H1 (cell line): ENCODE data around the gene TWF2. TPM values are rescaled to one million over a fixed set of nuclear protein-coding genes. Genes with fewer than 3 reads are reported as not detected.

Experiments used
- CTCF ChIA-PET: fragments of 300-600 bp; sonication (Branson Sonifier 250); formaldehyde crosslinking; loops from one replicate; lab custom pipeline; 2021; ENCODE audit not compliant: partially characterized antibody; lab: Charles Lee
- POLR2A ChIA-PET: fragments of 300-600 bp; sonication (Branson Sonifier 250); formaldehyde crosslinking; loops from one replicate; lab custom pipeline; 2021; ENCODE audit warnings: inconsistent platforms; ENCODE audit not compliant: partially characterized antibody; lab: Charles Lee
- DNase-seq, 2 experiments: peaks; one replicate each; pipeline versions ENCODE4 v3.0.0 to v3.0.0-alpha.2; 2010 to 2022; ENCODE audit warnings: low spot score in 2 of 2, low read depth in 1 of 2, mixed read lengths in 1 of 2
- FAIRE-seq: peaks from 2 replicates; lab custom pipeline; 2011; peaks lifted over from hg19 to GRCh38; lab: Jason Lieb, UNC
- H2AFZ ChIP-seq: 2 replicates; pipeline ENCODE4 v1.8.1; 2012; ENCODE audit warnings: low read length, inconsistent platforms
- H2AK5ac ChIP-seq: 2 replicates; pipeline ENCODE4 v1.6.1; 2013; ENCODE audit warnings: low read depth, low read length
- H2BK120ac ChIP-seq: replicated peaks from 2 replicates; pipeline ENCODE3; 2013; ENCODE audit warnings: low read depth, low read length, inconsistent platforms
- H2BK12ac ChIP-seq: 2 replicates; pipeline ENCODE4 v1.6.1; 2013; ENCODE audit warnings: low read depth, low read length
- H2BK15ac ChIP-seq: 2 replicates; pipeline ENCODE4 v1.6.1; 2013; ENCODE audit warnings: low read length
- H2BK20ac ChIP-seq: 2 replicates; pipeline ENCODE4 v1.6.1; 2013; ENCODE audit warnings: low read length
- H2BK5ac ChIP-seq: 2 replicates; pipeline ENCODE4 v1.6.1; 2013; ENCODE audit warnings: low read depth, low read length
- H3K14ac ChIP-seq: 2 replicates; pipeline ENCODE4 v1.6.1; 2013; ENCODE audit warnings: inconsistent platforms; ENCODE audit not compliant: insufficient read length
- H3K18ac ChIP-seq: 2 replicates; pipeline ENCODE4 v1.6.1; 2013; ENCODE audit warnings: low read length; ENCODE audit errors: extremely low read depth
- H3K23ac ChIP-seq: 2 replicates; pipeline ENCODE4 v1.6.1; 2013; ENCODE audit warnings: inconsistent platforms; ENCODE audit not compliant: insufficient read length
- H3K23me2 ChIP-seq: 2 replicates; pipeline ENCODE4 v1.6.1; 2013; ENCODE audit warnings: low read depth, low read length
- H3K27ac ChIP-seq: 2 replicates; pipeline ENCODE4 v1.6.1; 2011; ENCODE audit warnings: low read depth, low read length, inconsistent platforms
- H3K27me3 ChIP-seq, 4 experiments: replicated peaks in 1 of 4; 1 replicate in 1 of 4; 2 replicates in 3 of 4; pipeline versions ENCODE4 v1.6.1 to v1.8.1; 2011 to 2013; ENCODE audit warnings: low read length in 3 of 4, mild to moderate bottlenecking in 3 of 4, inconsistent platforms in 2 of 4, mixed read lengths in 2 of 4, moderate library complexity in 1 of 4; ENCODE audit not compliant: control insufficient read depth in 3 of 4, insufficient read depth in 3 of 4; ENCODE audit errors: extremely low read depth in 1 of 4
- H3K36me3 ChIP-seq, 4 experiments: 2 replicates each; pipeline versions ENCODE4 v1.6.1 to v1.8.1; 2011 to 2013; ENCODE audit warnings: mild to moderate bottlenecking in 4 of 4, low read length in 3 of 4, moderate library complexity in 2 of 4, control low read depth in 1 of 4, inconsistent platforms in 1 of 4; ENCODE audit not compliant: insufficient read depth in 4 of 4, control insufficient read depth in 2 of 4
- H3K4ac ChIP-seq: replicated peaks from 2 replicates; pipeline ENCODE3; 2013; ENCODE audit warnings: low read length, low read depth, mixed read lengths, inconsistent platforms; ENCODE audit not compliant: insufficient read length
- H3K4me1 ChIP-seq, 4 experiments: replicated peaks in 1 of 4; 1 replicate in 1 of 4; 2 replicates in 3 of 4; pipeline versions ENCODE4 v1.6.1 to v1.8.1; 2011 to 2013; ENCODE audit warnings: low read length in 3 of 4, inconsistent platforms in 2 of 4, mixed read lengths in 1 of 4; ENCODE audit not compliant: insufficient read depth in 4 of 4, control insufficient read depth in 3 of 4
- H3K4me2 ChIP-seq, 2 experiments: 2 replicates each; pipeline versions ENCODE4 v1.6.1 to v1.8.1; 2011 to 2013; ENCODE audit warnings: low read depth in 2 of 2, low read length in 2 of 2, control low read depth in 1 of 2, inconsistent platforms in 1 of 2, mild to moderate bottlenecking in 1 of 2; ENCODE audit not compliant: insufficient read depth in 1 of 2
- H3K4me3 ChIP-seq, 4 experiments: fragments of 200-600, 300-600 bp in 1 of 4; sonication (generic), shearing (Covaris generic), sonication (Bioruptor Twin) in 1 of 4; 2 replicates each; pipeline versions ENCODE4 v1.5.1 to v1.8.1; 2011 to 2016; ENCODE audit warnings: low read length in 4 of 4, low read depth in 3 of 4, control low read depth in 2 of 4, inconsistent platforms in 2 of 4, mild to moderate bottlenecking in 2 of 4, mixed read lengths in 1 of 4, moderate library complexity in 1 of 4; ENCODE audit not compliant: insufficient read depth in 2 of 4; ENCODE audit errors: extremely low read depth in 1 of 4
- H3K56ac ChIP-seq: replicated peaks from 2 replicates; pipeline ENCODE3; 2013; ENCODE audit warnings: low read depth, mild to moderate bottlenecking, mixed read lengths, low read length, inconsistent platforms; ENCODE audit not compliant: insufficient read length
- H3K79me1 ChIP-seq: 2 replicates; pipeline ENCODE4 v1.6.1; 2013; ENCODE audit warnings: low read depth, low read length, control low read depth
- H3K79me2 ChIP-seq, 2 experiments: 2 replicates each; pipeline versions ENCODE4 v1.6.1 to v1.8.1; 2012 to 2013; ENCODE audit warnings: low read length in 2 of 2, mild to moderate bottlenecking in 2 of 2, inconsistent platforms in 1 of 2; ENCODE audit not compliant: insufficient read depth in 2 of 2, control insufficient read depth in 1 of 2
- H3K9ac ChIP-seq, 4 experiments: replicated peaks in 1 of 4; 1 replicate in 1 of 4; 2 replicates in 3 of 4; pipeline versions ENCODE4 v1.6.1 to v1.8.1; 2011 to 2013; ENCODE audit warnings: low read depth in 3 of 4, low read length in 3 of 4, control low read depth in 2 of 4, mild to moderate bottlenecking in 2 of 4, moderate library complexity in 2 of 4, inconsistent platforms in 1 of 4; ENCODE audit errors: extremely low read depth in 1 of 4
- H3K9me3 ChIP-seq, 2 experiments: 2 replicates each; pipeline versions ENCODE4 v1.6.1 to v1.8.1; 2012 to 2013; ENCODE audit warnings: mild to moderate bottlenecking in 2 of 2, moderate library complexity in 2 of 2, control low read depth in 1 of 2, inconsistent platforms in 1 of 2, low read depth in 1 of 2, low read length in 1 of 2, mixed read lengths in 1 of 2; ENCODE audit not compliant: insufficient read depth in 2 of 2
- H4K20me1 ChIP-seq, 2 experiments: replicated peaks in 1 of 2; 2 replicates each; pipeline versions ENCODE3 to v1.8.1; 2011 to 2013; ENCODE audit warnings: inconsistent platforms in 2 of 2, low read length in 2 of 2, mild to moderate bottlenecking in 1 of 2; ENCODE audit not compliant: insufficient read depth in 2 of 2, control insufficient read depth in 1 of 2
- H4K5ac ChIP-seq: 2 replicates; pipeline ENCODE4 v1.6.1; 2013; ENCODE audit warnings: low read length, low read depth, mixed read lengths, inconsistent platforms; ENCODE audit not compliant: insufficient read length
- H4K8ac ChIP-seq: 2 replicates; pipeline ENCODE4 v1.8.0; 2013; ENCODE audit warnings: mild to moderate bottlenecking, moderate library complexity, low read length, inconsistent platforms; ENCODE audit not compliant: insufficient read depth; ENCODE audit errors: extremely low read depth
- H4K91ac ChIP-seq: replicated peaks from 2 replicates; pipeline ENCODE3; 2013; ENCODE audit warnings: low read length, mixed read lengths, inconsistent platforms; ENCODE audit not compliant: insufficient read length
- ASH2L ChIP-seq: fragments of 200-600, 300-600 bp; sonication (generic); IDR thresholded peaks from one replicate; pipeline ENCODE4 v1.7.1; 2017; ENCODE audit warnings: low read length
- CBX8 ChIP-seq: fragments of 300-800, 300-1000 bp; sonication (generic); IDR thresholded peaks from 2 replicates; pipeline ENCODE4 v1.7.1; 2016; ENCODE audit warnings: low read depth, low read length, borderline replicate concordance
- CREB1 ChIP-seq: IDR thresholded peaks from 2 replicates; pipeline ENCODE4 v1.6.1; 2012; ENCODE audit warnings: inconsistent platforms
- EZH2 ChIP-seq: fragments of 200-600 bp; sonication (generic); IDR thresholded peaks from 2 replicates; pipeline ENCODE4 v1.7.1; 2012; ENCODE audit warnings: low read depth, mild to moderate bottlenecking, moderate library complexity, low read length, inconsistent platforms; ENCODE audit not compliant: severe bottlenecking
- MAFK ChIP-seq: IDR thresholded peaks from 2 replicates; pipeline ENCODE4 v1.6.1; 2012; ENCODE audit warnings: low read depth, mild to moderate bottlenecking, improper control_type of control experiment, low read length
- NANOG ChIP-seq: IDR thresholded peaks from 2 replicates; pipeline ENCODE4 v1.6.1; 2011; ENCODE audit warnings: low read length, low read depth, mild to moderate bottlenecking, inconsistent platforms; ENCODE audit not compliant: insufficient read depth, poor library complexity, severe bottlenecking
- POU5F1 ChIP-seq: IDR thresholded peaks from 2 replicates; pipeline ENCODE4 v1.6.1; 2011; ENCODE audit warnings: low read depth, mild to moderate bottlenecking, low read length, moderate library complexity
- RXRA ChIP-seq: IDR thresholded peaks from 2 replicates; pipeline ENCODE4 v1.6.1; 2011; ENCODE audit warnings: low read depth, mild to moderate bottlenecking, low read length, moderate library complexity; ENCODE audit not compliant: insufficient read depth
- SP2 ChIP-seq: IDR thresholded peaks from 2 replicates; pipeline ENCODE4 v1.6.1; 2012; ENCODE audit warnings: mild to moderate bottlenecking, low read length, inconsistent platforms
- TEAD4 ChIP-seq: IDR thresholded peaks from 2 replicates; pipeline ENCODE4 v1.6.1; 2012; ENCODE audit warnings: low read depth, low read length, inconsistent platforms, mixed read lengths
- WGBS, 2 experiments: shearing (Covaris generic) in 1 of 2; methylation state at CpG; one replicate each; pipeline versions ENCODE4 v1.1.6 to v1.1.7; 2013 to 2015; ENCODE audit warnings: low lambda C conversion rate in 2 of 2, mixed read lengths in 2 of 2, inconsistent platforms in 1 of 2, low coverage in 1 of 2, missing lambda C conversion rate in 1 of 2; ENCODE audit not compliant: insufficient replicate concordance in 2 of 2, insufficient coverage in 1 of 2, insufficient read length in 1 of 2; ENCODE audit errors: extremely low coverage in 1 of 2, missing lambda C conversion rate in 1 of 2; 5-methylcytosine and 5-hydroxymethylcytosine counted together
- polyA plus RNA-seq, 7 experiments: library from polyadenylated mRNA; depleted of rRNA in 3 of 7; stranded (reverse) in 5 of 7; unstranded in 2 of 7; fragments of >200 nt in 5 of 7; fragments of 200-250 nt in 2 of 7; gene quantifications; 1 replicate in 5 of 7; 2 replicates in 1 of 7; 4 replicates in 1 of 7; pipeline versions ENCODE4 v1.2.1 to v1.2.3, GENCODE V29; 2011 to 2013; ENCODE audit warnings: missing spikeins in 2 of 7, mixed read lengths in 2 of 7
- total RNA-seq: library from RNA; stranded (reverse); fragmentation: NEBNext Ultra II Directional; extraction: Animal tissue kit (Norgen Biotek cat#: 25700); gene quantifications from 2 replicates; pipeline ENCODE4 v1.2.1, GENCODE V29; 2021
- TF ChIP-seq, protein P1 (sequence below): IDR thresholded peaks from 2 replicates; pipeline ENCODE4 v1.6.1; 2011; ENCODE audit warnings: low read length, improper control_type of control experiment

TWF2 gene
- total and polyA plus RNA-seq, 2 of the 8 experiments (the other 6 are each of a cell fraction or from before 2014, with no cell fraction given) = 65.2 to 90.4 TPM

DNA sequence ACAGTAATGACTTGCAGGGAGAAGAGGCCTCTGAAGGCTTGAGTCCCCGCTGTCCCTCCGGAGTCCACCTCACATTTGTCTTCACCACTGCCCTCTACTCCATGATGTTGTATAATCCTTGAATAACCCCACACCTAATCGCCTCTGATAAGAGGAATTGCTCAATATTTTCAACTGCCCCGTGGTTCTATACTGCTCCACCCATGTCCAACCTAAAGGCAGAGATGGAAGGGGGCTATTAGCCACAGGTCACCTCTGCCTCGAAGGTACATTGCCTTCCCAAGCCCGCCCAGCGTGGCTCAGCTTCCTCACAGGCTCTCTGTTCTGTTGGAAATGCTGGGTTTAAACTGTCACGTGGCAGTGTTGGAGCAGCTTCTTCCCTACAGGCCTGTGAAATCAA, 26.0 kb downstream of the TWF2 start:
- Histone ChIP-seq H2BK120ac (no peak overlapping the region), H3K27me3 (no peaks in the 10 kb centered on the region), H2BK12ac (no peak overlapping the region), H3K79me1 (no peaks in the 10 kb centered on the region), H3K18ac (no peak overlapping the region), H3K27ac (no peak overlapping the region), H3K4ac (no peak overlapping the region), H3K4me1 (no peaks in the 10 kb centered on the region; a peak in 1 of 7 replicates), H4K5ac (no peak overlapping the region), H2AK5ac (no peak overlapping the region), H2AFZ (no peak overlapping the region), H2BK20ac (no peak overlapping the region), H4K8ac (no peak overlapping the region), H3K4me2 (no peak overlapping the region), H3K14ac (no peak overlapping the region), H2BK15ac (no peak overlapping the region), H3K9me3 (no peaks in the 10 kb centered on the region), H3K9ac (no peak overlapping the region), H4K20me1 (peaks cover 0 to 7% of the 10 kb centered on the region in 2 experiments), H3K4me3 (no peak overlapping the region), H3K56ac (no peak overlapping the region), H3K23me2 (no peaks in the 10 kb centered on the region), H2BK5ac (no peak overlapping the region), H3K23ac (no peak overlapping the region), H3K79me2 (no peaks in the 10 kb centered on the region), H4K91ac (no peak overlapping the region), H3K36me3 (peaks cover 18 to 72% (median 58%) of the 10 kb centered on the region in 4 experiments; a peak in 7 of 8 replicates)
- WGBS, 2 experiments = 74% methylated on average over 8 of the region's 8 CpGs; no CpG with 5 or more reads in 1 of the 2 experiments
- ChIA-PET POLR2A (interaction anchor here (0.7 to 0.9 kb wide), 2 partner anchors 36 to 66 kb away, joined by 3 to 4 read pairs; no protein-coding TSS in a partner anchor), CTCF (interaction anchor here (1.3 to 20.4 kb wide), 3 partner anchors 8 to 22 kb away, joined by 4 to 336 read pairs (median 52); partner anchors contain the start of genes TLR9 and TWF2)
- TF ChIP-seq ASH2L = no peak
- TF ChIP-seq TEAD4 = no peak
- TF ChIP-seq NANOG = no peak
- no peak for TF ChIP-seq POU5F1
- TF ChIP-seq RXRA = no peak
- TF ChIP-seq, protein P1, sequence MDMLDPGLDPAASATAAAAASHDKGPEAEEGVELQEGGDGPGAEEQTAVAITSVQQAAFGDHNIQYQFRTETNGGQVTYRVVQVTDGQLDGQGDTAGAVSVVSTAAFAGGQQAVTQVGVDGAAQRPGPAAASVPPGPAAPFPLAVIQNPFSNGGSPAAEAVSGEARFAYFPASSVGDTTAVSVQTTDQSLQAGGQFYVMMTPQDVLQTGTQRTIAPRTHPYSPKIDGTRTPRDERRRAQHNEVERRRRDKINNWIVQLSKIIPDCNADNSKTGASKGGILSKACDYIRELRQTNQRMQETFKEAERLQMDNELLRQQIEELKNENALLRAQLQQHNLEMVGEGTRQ = no peak
- no peak for TF ChIP-seq SP2
- TF ChIP-seq EZH2 = no peak
- no peak for TF ChIP-seq MAFK
- no peak for TF ChIP-seq CBX8
- no peak for TF ChIP-seq CREB1
- no peak for DNase-seq
- FAIRE-seq = no peak
